Medulla oblongata (tissue), 1 donor: ENCODE results near the gene TUBA4B.
"Not testable (repeated sequence)": the region's sequence is repeated elsewhere in the genome, so short reads cannot be mapped to it uniquely, and the experiment has no call there.

ENCODE experiments used
- DNase-seq: peaks from one replicate; pipeline ENCODE4 v3.0.0-alpha.2; 2015; ENCODE audit errors: extremely low spot score

TUBA4B gene

GRCh38 chr2:219247678-219248642 lies 5.1 kb upstream of the TUBA4B start:
- DNase-seq = no peak

DNA sequence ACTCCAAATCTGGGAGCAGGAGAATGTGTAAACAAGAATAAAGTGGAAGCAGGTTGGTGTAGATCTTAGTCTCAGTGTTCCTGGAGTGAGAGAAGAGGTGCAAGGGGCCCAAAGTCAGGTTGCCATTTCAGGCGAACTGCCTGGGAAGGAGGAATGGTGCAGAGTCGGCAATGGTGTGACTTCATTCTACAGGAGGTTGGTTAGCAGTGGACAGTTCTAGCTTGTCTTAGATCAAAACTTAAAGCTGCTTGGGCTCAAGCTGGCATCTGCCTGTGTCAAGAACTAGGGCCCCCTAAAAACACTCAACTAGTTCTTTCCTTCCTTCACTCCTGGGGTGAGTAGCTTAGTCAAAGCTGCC lies 4.2 kb upstream of the TUBA4B start:
- DNase-seq = no peak

GRCh38 chr2:219249203-219249980 lies 3.7 kb upstream of the TUBA4B start:
- peak; percentile 79 for DNase-seq

DNA sequence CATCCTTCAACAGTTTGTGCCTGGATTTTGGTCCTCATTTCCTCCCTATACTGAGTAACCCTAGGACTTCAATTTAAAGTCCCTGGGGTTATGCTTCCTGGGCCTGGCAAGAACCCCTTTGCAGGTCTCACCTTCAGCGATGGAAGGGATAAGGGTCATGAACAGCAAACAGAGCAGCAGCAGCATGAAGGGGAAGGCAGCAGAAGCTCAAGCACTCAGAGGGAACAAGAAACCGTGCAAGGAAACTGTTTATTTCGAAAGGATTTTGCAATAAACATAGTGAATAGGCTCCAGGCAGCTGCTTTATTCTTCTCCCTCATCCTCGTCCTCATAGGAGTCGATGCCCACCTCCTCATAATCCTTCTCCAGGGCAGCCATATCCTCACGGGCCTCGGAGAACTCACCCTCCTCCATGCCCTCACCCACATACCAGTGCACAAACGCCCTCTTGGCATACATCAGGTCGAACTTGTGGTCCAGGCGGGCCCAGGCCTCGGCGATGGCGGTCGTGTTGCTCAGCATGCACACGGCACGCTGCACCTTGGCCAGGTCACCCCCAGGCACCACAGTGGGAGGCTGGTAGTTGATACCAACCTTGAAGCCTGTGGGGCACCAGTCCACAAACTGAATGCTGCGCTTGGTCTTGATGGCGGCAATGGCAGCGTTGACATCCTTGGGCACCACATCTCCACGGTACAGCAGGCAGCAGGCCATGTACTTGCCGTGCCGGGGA lies 2.8 kb upstream of the TUBA4B start:
- no peak for DNase-seq

DNA sequence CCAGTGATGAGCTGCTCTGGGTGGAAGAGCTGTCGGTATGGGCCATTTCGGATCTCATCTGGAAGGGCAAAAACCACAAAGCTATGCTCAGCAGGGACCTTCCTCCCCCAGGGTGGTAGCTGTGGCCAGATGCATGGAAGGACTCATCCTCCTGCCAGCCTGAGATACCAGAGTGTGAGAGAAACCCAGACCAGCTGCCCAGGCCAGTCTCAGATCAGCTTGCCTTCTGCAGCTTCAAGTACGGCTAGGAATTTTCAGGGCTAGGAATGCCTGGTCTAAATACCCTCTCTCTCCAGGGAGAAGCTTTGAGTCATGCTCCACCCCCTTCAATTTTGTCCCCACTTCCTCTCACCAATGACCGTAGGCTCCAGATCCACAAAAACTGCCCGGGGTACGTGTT lies 1.4 kb upstream of the TUBA4B start:
- no peak for DNase-seq

GRCh38 chr2:219252084-219252483 lies 959 bp upstream of the TUBA4B start:
- no peak for DNase-seq

DNA sequence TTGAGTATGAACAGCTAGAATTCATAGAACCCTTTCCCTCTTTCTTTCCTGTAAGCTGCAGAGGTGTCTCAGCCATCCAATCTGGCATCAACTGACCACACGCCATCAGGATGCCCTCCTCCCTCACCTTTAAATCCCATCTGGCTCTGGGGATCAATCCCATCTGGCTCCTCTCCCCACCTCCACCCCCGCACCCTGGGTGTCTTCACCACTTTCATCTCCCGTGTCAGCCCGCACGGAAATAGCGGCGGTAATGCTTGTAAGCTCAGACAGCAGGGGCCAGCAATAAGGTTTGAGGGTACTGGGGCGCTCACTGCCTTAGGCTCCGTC lies 508 bp upstream of the TUBA4B start:
- no peak for DNase-seq

DNA sequence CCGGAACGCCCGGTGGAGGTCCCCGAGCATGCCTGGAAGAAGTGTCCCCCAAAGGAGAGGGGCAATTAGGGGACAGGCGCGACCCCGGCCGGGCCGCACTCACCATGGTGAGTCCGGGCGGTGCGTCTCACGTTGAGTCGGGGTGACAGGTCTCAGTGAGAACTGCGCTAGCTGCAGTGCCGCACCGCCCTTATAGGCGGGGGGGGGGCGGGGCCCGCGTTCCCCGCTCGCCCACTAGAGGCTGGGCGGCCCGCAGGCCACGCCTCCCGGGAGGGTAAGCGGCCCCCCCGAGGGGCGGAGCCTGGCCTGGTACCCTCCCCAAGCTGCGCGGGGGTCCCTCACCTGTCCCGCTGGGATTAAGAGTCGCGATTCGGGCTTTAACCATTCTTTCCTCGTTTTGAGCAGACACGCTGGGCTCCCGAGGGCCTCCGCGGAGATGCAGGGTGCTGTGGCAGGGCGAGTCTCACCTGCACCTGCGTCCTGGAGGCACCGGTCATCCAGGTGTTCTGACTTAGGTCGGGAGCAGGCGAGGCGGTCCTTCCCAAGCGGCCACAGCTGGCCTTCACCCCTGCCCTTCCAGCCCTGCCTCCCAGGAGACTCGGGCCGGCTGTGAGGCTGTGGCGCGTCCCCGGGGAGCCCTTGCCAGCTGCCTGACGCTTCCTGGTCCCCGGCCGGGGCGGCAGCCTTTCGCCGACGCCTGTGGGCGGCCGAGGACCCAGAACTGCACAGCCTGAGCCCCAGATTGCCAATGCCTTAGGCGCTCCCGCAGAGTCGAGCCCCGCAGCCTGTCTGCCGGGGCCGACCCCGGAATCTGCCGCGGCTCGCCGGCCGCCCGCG lies 928 bp downstream of the TUBA4B start, which contains the start of gene TUBA4A:
Gene TUBA4A (minus strand): TSS at position 166 of the 837 bp plus-strand sequence. CDS start 60 bp downstream, at position 106.
- peak; percentile 91 for DNase-seq

DNA sequence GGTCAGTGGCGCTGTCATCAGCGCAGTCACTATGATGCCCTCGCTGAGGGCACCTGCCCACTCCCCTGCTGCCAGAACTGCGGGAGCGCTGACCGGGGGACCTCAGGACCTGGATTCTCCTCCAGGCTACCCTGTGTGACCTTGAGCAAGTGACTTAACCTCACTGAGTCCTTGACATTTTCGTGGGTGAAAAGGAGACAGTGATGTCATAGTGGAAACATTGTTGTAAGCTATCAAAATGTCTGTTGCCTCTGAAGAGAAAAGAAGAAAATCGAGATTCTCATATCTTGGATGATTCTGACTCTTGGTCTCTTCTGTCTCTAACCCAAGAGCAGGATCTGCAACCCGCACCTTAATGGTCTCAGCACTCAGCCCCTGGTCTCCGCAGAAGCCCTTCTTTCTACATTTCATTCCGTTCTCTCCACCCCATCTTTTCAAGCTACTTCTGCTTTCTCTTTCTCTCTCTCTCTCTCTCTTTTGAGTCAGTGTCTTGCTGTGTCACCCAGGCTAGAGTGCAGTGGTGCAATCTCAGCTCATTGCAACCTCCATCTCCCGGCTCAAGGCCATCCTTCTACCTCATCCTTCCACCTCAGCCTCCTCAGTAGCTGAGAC lies 1.7 kb downstream of the TUBA4B start:
- no peak for DNase-seq

GRCh38 chr2:219258942-219259341 lies 5.9 kb downstream of the TUBA4B start:
- DNase-seq = not testable (repeated sequence)

DNA sequence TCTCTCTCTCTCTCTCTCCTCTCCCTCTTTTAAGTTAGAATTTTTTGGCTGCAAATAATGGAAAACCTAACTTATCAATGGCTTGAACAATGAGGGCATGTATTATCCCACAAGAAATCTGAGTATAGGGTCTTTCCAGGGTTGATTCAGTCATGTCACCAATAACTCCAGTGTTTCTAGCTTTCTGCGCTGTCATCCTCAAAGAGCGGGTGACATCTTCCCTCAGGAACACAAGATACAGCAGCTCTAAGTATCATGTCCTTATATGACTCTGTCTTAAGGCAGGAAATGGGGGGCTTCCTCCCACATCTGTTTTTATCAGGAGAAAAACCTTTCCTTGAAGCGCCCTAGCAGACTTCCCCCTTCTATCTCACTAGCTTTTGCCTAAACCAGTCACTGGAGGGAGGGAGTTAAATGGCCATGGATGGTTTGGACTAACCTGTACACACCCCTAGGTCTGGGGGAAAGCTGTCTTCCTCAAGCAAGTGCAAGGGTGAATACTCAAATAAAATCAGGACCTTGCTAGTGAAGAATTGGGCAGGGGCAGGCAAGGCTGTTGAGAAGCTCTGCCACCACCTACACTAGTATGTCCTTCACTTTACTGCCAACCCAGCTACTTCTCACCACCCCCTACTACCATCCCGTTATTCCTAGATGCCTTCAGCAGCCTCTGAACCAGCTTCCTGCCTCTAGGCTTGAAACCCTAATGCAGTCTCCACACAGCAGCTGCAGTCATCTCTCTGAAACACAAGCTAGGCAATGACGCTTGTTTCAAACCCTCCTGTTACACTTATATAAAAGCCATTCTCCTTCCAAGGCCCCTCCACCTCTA lies 8.2 kb downstream of the TUBA4B start:
- no peak for DNase-seq

DNA sequence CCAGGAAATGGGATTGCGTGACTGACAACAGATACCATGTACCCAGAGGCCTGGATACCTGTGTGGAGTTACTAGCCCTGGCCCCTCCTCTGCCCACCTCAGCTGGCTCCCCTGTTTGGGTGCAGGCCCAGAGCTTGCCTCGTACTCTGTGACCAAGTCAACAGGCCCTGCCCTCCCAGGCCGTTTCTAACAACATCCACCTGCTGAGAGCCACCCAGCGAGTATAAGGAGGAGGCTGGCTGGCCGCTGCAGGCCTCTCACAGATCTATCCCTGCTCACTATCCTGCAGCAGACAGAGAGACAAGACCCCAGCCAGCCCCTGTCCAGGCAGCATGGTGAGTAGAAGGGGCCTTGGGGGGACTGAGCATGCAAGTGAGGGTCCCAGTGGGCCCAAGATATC lies 13.2 kb downstream of the TUBA4B start:
- no peak for DNase-seq

DNA sequence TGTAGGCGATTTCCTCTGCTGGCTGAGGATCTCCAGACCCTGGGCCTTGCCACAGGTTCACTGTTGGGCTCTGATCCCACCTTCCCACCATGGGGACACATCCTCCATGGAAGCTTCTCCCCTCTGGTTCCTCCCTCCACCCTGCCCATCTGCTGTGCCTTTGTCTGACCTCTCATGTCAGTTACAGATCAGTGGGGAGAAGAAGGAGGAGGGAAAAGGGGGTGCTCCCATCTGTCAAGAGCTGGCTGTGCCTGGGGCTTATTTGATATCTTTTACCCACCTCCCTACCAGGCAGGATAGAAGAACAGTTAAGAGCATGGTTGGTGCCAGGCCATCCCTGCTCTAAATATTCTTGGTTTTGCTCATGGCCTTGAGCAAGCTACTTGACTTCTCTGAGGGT lies 13.8 kb downstream of the TUBA4B start:
- DNase-seq = no peak

GRCh38 chr2:219268294-219268693 lies 15.3 kb downstream of the TUBA4B start:
- DNase-seq = no peak

- DNase-seq = no peak
Measured at GRCh38 chr2:219269362-219270054, 16.5 kb downstream of the TUBA4B start.

GRCh38 chr2:219270055-219270372 lies 17.0 kb downstream of the TUBA4B start:
- no peak for DNase-seq

- DNase-seq = no peak
Measured at GRCh38 chr2:219271021-219271420, 18.0 kb downstream of the TUBA4B start.

DNA sequence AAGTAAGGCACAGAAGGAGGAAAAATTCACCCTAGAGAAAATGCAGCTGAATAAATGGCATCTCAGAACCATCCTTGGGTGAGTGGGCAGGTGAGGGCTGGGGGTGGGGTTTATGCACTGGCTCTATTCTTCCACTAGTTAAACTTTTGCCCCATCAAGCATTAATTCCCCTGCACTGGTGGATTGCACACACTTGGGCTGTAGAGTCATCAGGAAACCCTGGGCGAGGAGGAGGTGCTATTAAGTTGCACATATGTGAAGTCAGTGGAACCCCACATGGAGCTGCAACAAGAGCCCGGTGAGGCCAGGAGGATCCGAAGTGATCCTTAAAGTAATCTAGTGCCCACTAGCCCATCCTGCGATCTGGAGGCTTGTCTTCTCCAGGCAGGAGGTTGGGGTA lies 19.3 kb downstream of the TUBA4B start:
- DNase-seq = no peak

GRCh38 chr2:219272995-219273394 lies 20.0 kb downstream of the TUBA4B start:
- DNase-seq = no peak

- no peak for DNase-seq
Measured at GRCh38 chr2:219273937-219274336, 20.9 kb downstream of the TUBA4B start.
